ENCODE results near the gene WIZ. TPM values are rescaled to one million over a fixed set of nuclear protein-coding genes. Genes with fewer than 3 reads are reported as not detected.

The WIZ gene
- total RNA-seq, 4 donors from 2014 or later = 24.4 to 94.6 (median 49.9) TPM

GRCh38 chr19:15379999-15380647 lies 69.6 kb downstream of the WIZ start:
- Histone ChIP-seq H3K4me3 (peak overlapping the region; percentile 97 to 99), H3K4me1 (peaks cover 0 to 47% (median 30%) of the 10 kb centered on the region in 3 donors), H3K27ac (peak overlapping the region; percentile 56 to 99 (median 98)), H3K9me3 (no peaks in the 10 kb centered on the region), H3K27me3 (no peaks in the 10 kb centered on the region), H3K36me3 (peaks cover 0 to 10% of the 10 kb centered on the region in 2 donors)
- ATAC-seq = peak; percentile 1
- WGBS, 2 donors (ENCODE audit: low coverage in 1 of 2) = 0% methylated on average over 1 of the region's 56 CpGs; no CpG with 5 or more reads in 1 of the 2 donors
- no peak for TF ChIP-seq POLR2A (IDR thresholded peaks at IDR 0.05)
- TF ChIP-seq POLR2AphosphoS5 (IDR thresholded peaks at IDR 0.05) = no peak
- TF ChIP-seq, protein P1, sequence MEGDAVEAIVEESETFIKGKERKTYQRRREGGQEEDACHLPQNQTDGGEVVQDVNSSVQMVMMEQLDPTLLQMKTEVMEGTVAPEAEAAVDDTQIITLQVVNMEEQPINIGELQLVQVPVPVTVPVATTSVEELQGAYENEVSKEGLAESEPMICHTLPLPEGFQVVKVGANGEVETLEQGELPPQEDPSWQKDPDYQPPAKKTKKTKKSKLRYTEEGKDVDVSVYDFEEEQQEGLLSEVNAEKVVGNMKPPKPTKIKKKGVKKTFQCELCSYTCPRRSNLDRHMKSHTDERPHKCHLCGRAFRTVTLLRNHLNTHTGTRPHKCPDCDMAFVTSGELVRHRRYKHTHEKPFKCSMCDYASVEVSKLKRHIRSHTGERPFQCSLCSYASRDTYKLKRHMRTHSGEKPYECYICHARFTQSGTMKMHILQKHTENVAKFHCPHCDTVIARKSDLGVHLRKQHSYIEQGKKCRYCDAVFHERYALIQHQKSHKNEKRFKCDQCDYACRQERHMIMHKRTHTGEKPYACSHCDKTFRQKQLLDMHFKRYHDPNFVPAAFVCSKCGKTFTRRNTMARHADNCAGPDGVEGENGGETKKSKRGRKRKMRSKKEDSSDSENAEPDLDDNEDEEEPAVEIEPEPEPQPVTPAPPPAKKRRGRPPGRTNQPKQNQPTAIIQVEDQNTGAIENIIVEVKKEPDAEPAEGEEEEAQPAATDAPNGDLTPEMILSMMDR (IDR thresholded peaks at IDR 0.05) = peak in 2 of 4 experiments; percentile 20 to 39
- TF ChIP-seq EP300 (IDR thresholded peaks at IDR 0.05) = no peak

GRCh38 chr19:15379083-15379998 lies 70.4 kb downstream of the WIZ start, which contains the start of gene AKAP8:
AKAP8 (minus strand) TSS chr19:15379787; CDS start chr19:15379731, 56 bp downstream.
- H3K9me3 ChIP-seq = no peaks in the 10 kb centered on the region
- H3K27me3 ChIP-seq = no peaks in the 10 kb centered on the region
- peak; percentile 80 to 83 for TF ChIP-seq POLR2A (IDR thresholded peaks at IDR 0.05)
- TF ChIP-seq POLR2AphosphoS5 (IDR thresholded peaks at IDR 0.05) = peak; percentile 97
- TF ChIP-seq, protein P1 (IDR thresholded peaks at IDR 0.05) = no peak
- peaks cover 0 to 55% (median 38%) of the 10 kb centered on the region in 3 donors for H3K4me1 ChIP-seq
- H3K27ac ChIP-seq = peak within 1 kb of the TSS; percentile 91 to 99 (median 98)
- H3K36me3 ChIP-seq = peaks cover 0 to 15% of the 10 kb centered on the region in 2 donors
- H3K4me3 ChIP-seq = peak within 1 kb of the TSS; percentile 97 to 99
- WGBS, 2 donors (ENCODE audit: low coverage in 1 of 2) = 0% methylated on average over 3 to 6 of the region's 111 CpGs
- ATAC-seq = peak; percentile 98

GRCh38 chr19:15378534-15379082 lies 71.1 kb downstream of the WIZ start:
- H3K4me3 ChIP-seq = peak overlapping the region; percentile 97 to 99
- no peaks in the 10 kb centered on the region for H3K27me3 ChIP-seq
- TF ChIP-seq, protein P1 (IDR thresholded peaks at IDR 0.05) = no peak
- TF ChIP-seq POLR2A (IDR thresholded peaks at IDR 0.05) (no peak), POLR2AphosphoS5 (IDR thresholded peaks at IDR 0.05) (no peak), EP300 (IDR thresholded peaks at IDR 0.05) (no peak)
- WGBS, 2 donors (ENCODE audit: low coverage in 1 of 2) = 0 to 2% methylated on average over 7 to 8 of the region's 22 CpGs
- peak overlapping the region; percentile 91 to 99 (median 98) for H3K27ac ChIP-seq
- no peak for ATAC-seq
- peaks cover 0 to 62% (median 44%) of the 10 kb centered on the region in 3 donors for H3K4me1 ChIP-seq
- no peaks in the 10 kb centered on the region for H3K9me3 ChIP-seq
- H3K36me3 ChIP-seq = peaks cover 0 to 22% of the 10 kb centered on the region in 2 donors

DNA sequence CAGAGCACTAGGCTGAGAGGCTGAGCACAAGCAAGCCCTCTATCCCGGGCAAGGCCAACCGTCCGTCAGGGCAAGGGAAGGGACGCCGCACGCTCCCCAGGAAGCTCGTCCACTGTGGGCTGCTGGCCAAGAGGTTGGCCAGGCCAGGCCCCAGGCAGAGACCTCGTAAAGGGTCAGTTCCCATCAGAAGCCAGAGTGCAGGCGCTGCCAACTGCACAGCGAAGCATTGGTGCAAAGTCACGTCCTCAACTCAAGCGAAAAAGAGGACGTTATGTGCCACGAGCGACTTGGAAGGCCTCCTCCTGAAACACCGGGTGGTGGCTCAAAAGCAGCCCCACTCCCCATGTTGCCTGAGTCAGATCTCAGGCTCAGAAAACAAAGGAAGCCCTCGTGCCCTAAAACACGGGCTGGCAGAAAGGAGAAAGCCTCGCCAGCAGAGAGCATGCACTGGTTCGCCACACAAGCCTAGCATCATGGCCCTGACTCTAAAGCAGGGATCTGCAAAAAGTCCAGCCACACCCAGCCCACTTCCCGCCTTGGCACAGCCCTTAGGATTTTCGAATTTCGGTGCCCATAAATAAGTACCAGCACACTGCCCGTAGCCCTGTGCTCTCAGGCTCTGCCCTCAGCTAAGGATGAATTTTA lies 74.8 kb downstream of the WIZ start:
- Histone ChIP-seq H3K27me3 (no peaks in the 10 kb centered on the region), H3K36me3 (peaks cover 4 to 49% of the 10 kb centered on the region in 2 donors), H3K27ac (peak overlapping the region in 3 of 4 donors; percentile 57 to 66 (median 61)), H3K4me3 (no peak overlapping the region), H3K9me3 (no peaks in the 10 kb centered on the region), H3K4me1 (peaks cover 0 to 58% (median 36%) of the 10 kb centered on the region in 3 donors)
- 100% methylated on average over 1 of the region's 24 CpGs; no CpG with 5 or more reads in 1 of the 2 donors for WGBS, 2 donors (ENCODE audit: low coverage in 1 of 2)
- ATAC-seq = no peak
- TF ChIP-seq POLR2AphosphoS5 (IDR thresholded peaks at IDR 0.05) (peak; percentile 41), POLR2A (IDR thresholded peaks at IDR 0.05) (no peak), EP300 (IDR thresholded peaks at IDR 0.05) (no peak)
- TF ChIP-seq, protein P1 (IDR thresholded peaks at IDR 0.05) = no peak

Data from gastroesophageal sphincter (tissue), 4 donors.